GM12892 (cell line): Measurements from ENCODE around the gene LYSMD2. TPM values are rescaled to one million over a fixed set of nuclear protein-coding genes. Genes with fewer than 3 reads are reported as not detected.
"Not testable (repeated sequence)": the region's sequence is repeated elsewhere in the genome, so short reads cannot be mapped to it uniquely, and the experiment has no call there.

Source experiments
- DNase-seq: peaks from one replicate; pipeline ENCODE4 v3.0.0; 2011; ENCODE audit not compliant: insufficient read length
- FAIRE-seq: peaks from 2 replicates; lab custom pipeline; 2011; peaks lifted over from hg19 to GRCh38; lab: Jason Lieb, UNC
- POLR2A ChIP-seq: IDR thresholded peaks from 2 replicates; pipeline ENCODE4 v1.6.1; 2011; ENCODE audit warnings: low read depth, low read length, control low read depth
- POLR2AphosphoS5 ChIP-seq: IDR thresholded peaks from 2 replicates; pipeline ENCODE4 v1.6.1; 2011; ENCODE audit warnings: low read depth, low read length, control low read depth
- TAF1 ChIP-seq: IDR thresholded peaks from 2 replicates; pipeline ENCODE4 v1.6.1; 2011; ENCODE audit warnings: low read depth, mild to moderate bottlenecking, control low read depth, low read length, borderline replicate concordance
- polyA plus RNA-seq: library from polyadenylated mRNA; unstranded; fragments of >200 nt; gene quantifications from one replicate; pipeline ENCODE4 v1.2.1, GENCODE V29; 2012; ENCODE audit warnings: missing spikeins, inconsistent platforms; ENCODE audit not compliant: missing spikeins

The LYSMD2 gene
- 46.9 TPM for polyA plus RNA-seq

GRCh38 chr15:51737522-51738305, at the start of gene LYSMD2:
TSS of gene LYSMD2 (minus strand) at chr15:51737655. CDS start at chr15:51737622, 33 bp downstream.
- FAIRE-seq (peak; percentile 33), DNase-seq (peak; percentile 52)
- TF ChIP-seq POLR2A: peak; percentile 50; the same call in 1 of the 2 replicates
- TF ChIP-seq TAF1: no peak

- DNase-seq, FAIRE-seq: not testable (repeated sequence)
These were observed 49.7 kb upstream of the LYSMD2 start for GRCh38 chr15:51787130-51787529.

- FAIRE-seq (no peak), DNase-seq (no peak)
- TF ChIP-seq POLR2AphosphoS5 (no peak), POLR2A (no peak), TAF1 (no peak)
These were observed 46.5 kb upstream of the LYSMD2 start for GRCh38 chr15:51783967-51784366.

- FAIRE-seq: no peak
- TF ChIP-seq TAF1 (no peak), POLR2AphosphoS5 (no peak), POLR2A (no peak)
- no peak for DNase-seq
These were observed 45.0 kb upstream of the LYSMD2 start for GRCh38 chr15:51782357-51782896.

GRCh38 chr15:51781506-51781905, 44.1 kb upstream of the LYSMD2 start:
- DNase-seq (no peak), FAIRE-seq (no peak)
- TF ChIP-seq POLR2AphosphoS5: no peak
- TF ChIP-seq POLR2A: no peak

GRCh38 chr15:51780636-51781035, 43.2 kb upstream of the LYSMD2 start:
- FAIRE-seq: no peak
- no peak for TF ChIP-seq TAF1
- TF ChIP-seq POLR2AphosphoS5: no peak
- TF ChIP-seq POLR2A: no peak
- DNase-seq: no peak

- peak; percentile 30 for DNase-seq
- FAIRE-seq: peak; percentile 96
- TF ChIP-seq POLR2AphosphoS5 (no peak), TAF1 (no peak), POLR2A (no peak)
These were observed 39.6 kb upstream of the LYSMD2 start for GRCh38 chr15:51776952-51777569.

GRCh38 chr15:51775967-51776816, 38.7 kb upstream of the LYSMD2 start:
- peak; percentile 96 for FAIRE-seq
- no peak for DNase-seq
- TF ChIP-seq TAF1 (no peak), POLR2AphosphoS5 (no peak), POLR2A (no peak)

GRCh38 chr15:51774916-51775315, 37.5 kb upstream of the LYSMD2 start:
- FAIRE-seq (no peak), DNase-seq (no peak)
- TF ChIP-seq TAF1: no peak

GRCh38 chr15:51771773-51772172, 34.3 kb upstream of the LYSMD2 start:
- no peak for DNase-seq
- TF ChIP-seq POLR2A (no peak), POLR2AphosphoS5 (no peak), TAF1 (no peak)
- no peak for FAIRE-seq

GRCh38 chr15:51770902-51771301, 33.4 kb upstream of the LYSMD2 start:
- FAIRE-seq (no peak), DNase-seq (no peak)
- TF ChIP-seq POLR2A (no peak), TAF1 (no peak), POLR2AphosphoS5 (no peak)
